Liver (tissue), 9 donors: ENCODE data around the gene SCN2A. TPM values are rescaled to one million over a fixed set of nuclear protein-coding genes. Genes with fewer than 3 reads are reported as not detected.

Experiments used
- DNase-seq: peaks from one replicate; pipeline ENCODE4 v3.0.0-alpha.2; 2017; ENCODE audit warnings: low spot score
- H3K27ac ChIP-seq, 2 donors: one replicate each; pipeline ENCODE4 v1.7.0; 2013; ENCODE audit warnings: inconsistent platforms in 2 of 2, low read length in 2 of 2, control low read depth in 1 of 2, low read depth in 1 of 2, mild to moderate bottlenecking in 1 of 2
- H3K27me3 ChIP-seq, 4 donors: one replicate each; pipeline versions ENCODE4 v1.6.1 to v1.7.0; 2013; ENCODE audit warnings: low read length in 3 of 4, inconsistent platforms in 1 of 4, mild to moderate bottlenecking in 1 of 4, moderate library complexity in 1 of 4; ENCODE audit not compliant: control insufficient read depth in 4 of 4, insufficient read depth in 4 of 4
- H3K36me3 ChIP-seq, 4 donors: one replicate each; pipeline versions ENCODE4 v1.6.1 to v1.7.0; 2013; ENCODE audit warnings: low read length in 3 of 4, mild to moderate bottlenecking in 3 of 4, low read depth in 1 of 4, moderate library complexity in 1 of 4; ENCODE audit not compliant: control insufficient read depth in 4 of 4, insufficient read depth in 3 of 4
- H3K4me1 ChIP-seq, 4 donors: one replicate each; pipeline versions ENCODE4 v1.6.1 to v1.7.0; 2013; ENCODE audit warnings: low read length in 3 of 4, mild to moderate bottlenecking in 3 of 4, moderate library complexity in 1 of 4; ENCODE audit not compliant: control insufficient read depth in 4 of 4, insufficient read depth in 4 of 4
- H3K4me3 ChIP-seq, 3 donors: one replicate each; pipeline versions ENCODE4 v1.6.1 to v1.7.0; 2013; ENCODE audit warnings: low read length in 3 of 3, control low read depth in 1 of 3, low read depth in 1 of 3, mild to moderate bottlenecking in 1 of 3
- H3K9ac ChIP-seq, 2 donors: one replicate each; pipeline ENCODE4 v1.7.0; 2013; ENCODE audit warnings: low read length in 2 of 2, mild to moderate bottlenecking in 2 of 2, moderate library complexity in 2 of 2, control low read depth in 1 of 2, low read depth in 1 of 2
- H3K9me3 ChIP-seq, 4 donors: one replicate each; pipeline versions ENCODE4 v1.6.1 to v1.7.0; 2013; ENCODE audit warnings: low read length in 3 of 4; ENCODE audit not compliant: control insufficient read depth in 4 of 4
- EGR1 ChIP-seq, 2 donors: IDR thresholded peaks; 2 replicates each; pipeline ENCODE4 v1.6.1; 2016 to 2018; ENCODE audit warnings: antibody characterized with exemption in 2 of 2, low read depth in 2 of 2
- FOXA1 ChIP-seq: IDR thresholded peaks from 2 replicates; pipeline ENCODE4 v1.6.1; 2016; ENCODE audit warnings: antibody characterized with exemption
- FOXA2 ChIP-seq: IDR thresholded peaks from 2 replicates; pipeline ENCODE4 v1.6.1; 2016; ENCODE audit warnings: antibody characterized with exemption
- GABPA ChIP-seq, 2 donors: IDR thresholded peaks in 1 of 2; conservative IDR thresholded peaks in 1 of 2; 2 replicates each; pipeline ENCODE4 v1.6.1; 2016; ENCODE audit warnings: antibody characterized with exemption in 2 of 2, mild to moderate bottlenecking in 1 of 2, moderate library complexity in 1 of 2
- HNF4A ChIP-seq, 2 donors: conservative IDR thresholded peaks; 2 replicates each; pipeline ENCODE4 v1.6.1; 2016; ENCODE audit warnings: antibody characterized with exemption in 2 of 2, mild to moderate bottlenecking in 2 of 2
- HNF4G ChIP-seq: IDR thresholded peaks from 2 replicates; pipeline ENCODE4 v1.6.1; 2016; ENCODE audit warnings: antibody characterized with exemption
- JUND ChIP-seq, 2 donors: IDR thresholded peaks; 2 replicates each; pipeline ENCODE4 v1.6.1; 2016; ENCODE audit warnings: antibody characterized with exemption in 2 of 2
- NR2F2 ChIP-seq: IDR thresholded peaks from 2 replicates; pipeline ENCODE4 v1.6.1; 2016; ENCODE audit warnings: antibody characterized with exemption
- RAD21 ChIP-seq, 2 donors: IDR thresholded peaks; 2 replicates each; pipeline ENCODE4 v1.6.1; 2016; ENCODE audit warnings: antibody characterized with exemption in 2 of 2, mild to moderate bottlenecking in 2 of 2
- RXRA ChIP-seq, 2 donors: IDR thresholded peaks; 2 replicates each; pipeline ENCODE4 v1.6.1; 2017 to 2018; ENCODE audit warnings: antibody characterized with exemption in 2 of 2, mild to moderate bottlenecking in 1 of 2
- SP1 ChIP-seq: IDR thresholded peaks from 2 replicates; pipeline ENCODE4 v1.6.1; 2018; ENCODE audit warnings: antibody characterized with exemption, mild to moderate bottlenecking
- TAF1 ChIP-seq: conservative IDR thresholded peaks from 2 replicates; pipeline ENCODE4 v1.6.1; 2016; ENCODE audit warnings: antibody characterized with exemption, mild to moderate bottlenecking
- YY1 ChIP-seq: IDR thresholded peaks from 2 replicates; pipeline ENCODE4 v1.6.1; 2016; ENCODE audit warnings: antibody characterized with exemption, mild to moderate bottlenecking
- WGBS: extraction: QIAGEN DNeasy Blood & Tissue Kit; methylation state at CpG from one replicate; pipeline ENCODE4 v1.1.7; 2013; 5-methylcytosine and 5-hydroxymethylcytosine counted together
- polyA plus RNA-seq, 2 donors: library from polyadenylated mRNA; stranded (reverse) in 1 of 2; unstranded in 1 of 2; fragments of 200-250 nt in 1 of 2; fragments of >200 nt in 1 of 2; fragmentation: Nextera tagmentation in 1 of 2; extraction: Ambion mirVana in 1 of 2; gene quantifications; one replicate each; pipeline versions ENCODE4 v1.2.1 to v1.2.3, GENCODE V29; 2013 to 2015
- total RNA-seq, 2 donors: library from RNA; depleted of rRNA; stranded (reverse); fragments of >200 nt; gene quantifications; one replicate each; pipeline ENCODE4 v1.2.3, GENCODE V29; 2014
- TF ChIP-seq, protein P1 (sequence below): fragments of 150-350 bp; IDR thresholded peaks from 2 replicates; pipeline ENCODE4 v1.5.1; 2017; ENCODE audit warnings: improper control_type of control experiment, low read depth, low read length; ENCODE audit not compliant: missing input control
- TF ChIP-seq, protein P2 (sequence below): IDR thresholded peaks from 2 replicates; pipeline ENCODE4 v1.6.1; 2016; ENCODE audit warnings: antibody characterized with exemption
- TF ChIP-seq, protein P3 (sequence below): IDR thresholded peaks from 2 replicates; pipeline ENCODE4 v1.6.1; 2016; ENCODE audit warnings: antibody characterized with exemption
- TF ChIP-seq, protein P4 (sequence below): IDR thresholded peaks from 2 replicates; pipeline ENCODE4 v1.6.1; 2016; ENCODE audit warnings: antibody characterized with exemption
- TF ChIP-seq, protein P5 (sequence below): IDR thresholded peaks from 2 replicates; pipeline ENCODE4 v1.6.1; 2016; ENCODE audit warnings: antibody characterized with exemption, mild to moderate bottlenecking
- donor health status: healthy.
- donor health status: healthy.
- donor health status: healthy.
- donor health status: healthy.
- donor health status: healthy.

SCN2A gene
- total and polyA plus RNA-seq, 4 donors: 0.01 to 0.33 (median 0.05) TPM

DNA sequence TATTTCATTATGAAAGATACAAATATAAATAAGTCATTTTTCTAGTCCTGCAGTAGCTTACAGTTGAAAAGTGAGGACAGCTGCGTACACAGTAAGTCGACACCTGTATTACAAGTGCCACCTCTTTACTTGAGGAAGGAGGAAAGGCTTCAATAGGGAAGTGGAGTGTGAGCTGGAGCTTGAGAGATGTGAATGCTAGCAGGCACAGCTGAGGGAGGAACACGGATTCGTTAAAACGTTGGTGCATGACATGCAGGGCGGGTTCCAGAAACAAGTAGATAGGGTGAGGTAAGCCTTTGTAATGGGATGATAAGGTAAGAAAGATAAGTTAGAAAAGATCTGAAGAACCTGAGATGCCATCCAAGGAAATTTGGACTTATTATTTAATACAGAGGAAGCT, 132.1 kb downstream of the SCN2A start:
- H3K4me1 ChIP-seq: no peaks in the 10 kb centered on the region
- H3K36me3 ChIP-seq: no peaks in the 10 kb centered on the region
- 73% methylated on average over 6 of the region's 6 CpGs for WGBS
- H3K27ac ChIP-seq: no peak overlapping the region
- TF ChIP-seq, protein P1, sequence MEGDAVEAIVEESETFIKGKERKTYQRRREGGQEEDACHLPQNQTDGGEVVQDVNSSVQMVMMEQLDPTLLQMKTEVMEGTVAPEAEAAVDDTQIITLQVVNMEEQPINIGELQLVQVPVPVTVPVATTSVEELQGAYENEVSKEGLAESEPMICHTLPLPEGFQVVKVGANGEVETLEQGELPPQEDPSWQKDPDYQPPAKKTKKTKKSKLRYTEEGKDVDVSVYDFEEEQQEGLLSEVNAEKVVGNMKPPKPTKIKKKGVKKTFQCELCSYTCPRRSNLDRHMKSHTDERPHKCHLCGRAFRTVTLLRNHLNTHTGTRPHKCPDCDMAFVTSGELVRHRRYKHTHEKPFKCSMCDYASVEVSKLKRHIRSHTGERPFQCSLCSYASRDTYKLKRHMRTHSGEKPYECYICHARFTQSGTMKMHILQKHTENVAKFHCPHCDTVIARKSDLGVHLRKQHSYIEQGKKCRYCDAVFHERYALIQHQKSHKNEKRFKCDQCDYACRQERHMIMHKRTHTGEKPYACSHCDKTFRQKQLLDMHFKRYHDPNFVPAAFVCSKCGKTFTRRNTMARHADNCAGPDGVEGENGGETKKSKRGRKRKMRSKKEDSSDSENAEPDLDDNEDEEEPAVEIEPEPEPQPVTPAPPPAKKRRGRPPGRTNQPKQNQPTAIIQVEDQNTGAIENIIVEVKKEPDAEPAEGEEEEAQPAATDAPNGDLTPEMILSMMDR: no peak
- TF ChIP-seq, protein P2, sequence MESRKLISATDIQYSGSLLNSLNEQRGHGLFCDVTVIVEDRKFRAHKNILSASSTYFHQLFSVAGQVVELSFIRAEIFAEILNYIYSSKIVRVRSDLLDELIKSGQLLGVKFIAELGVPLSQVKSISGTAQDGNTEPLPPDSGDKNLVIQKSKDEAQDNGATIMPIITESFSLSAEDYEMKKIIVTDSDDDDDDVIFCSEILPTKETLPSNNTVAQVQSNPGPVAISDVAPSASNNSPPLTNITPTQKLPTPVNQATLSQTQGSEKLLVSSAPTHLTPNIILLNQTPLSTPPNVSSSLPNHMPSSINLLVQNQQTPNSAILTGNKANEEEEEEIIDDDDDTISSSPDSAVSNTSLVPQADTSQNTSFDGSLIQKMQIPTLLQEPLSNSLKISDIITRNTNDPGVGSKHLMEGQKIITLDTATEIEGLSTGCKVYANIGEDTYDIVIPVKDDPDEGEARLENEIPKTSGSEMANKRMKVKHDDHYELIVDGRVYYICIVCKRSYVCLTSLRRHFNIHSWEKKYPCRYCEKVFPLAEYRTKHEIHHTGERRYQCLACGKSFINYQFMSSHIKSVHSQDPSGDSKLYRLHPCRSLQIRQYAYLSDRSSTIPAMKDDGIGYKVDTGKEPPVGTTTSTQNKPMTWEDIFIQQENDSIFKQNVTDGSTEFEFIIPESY: no peak
- TF ChIP-seq YY1: no peak
- no peak for TF ChIP-seq NR2F2
- TF ChIP-seq FOXA1: no peak
- TF ChIP-seq HNF4G: no peak
- TF ChIP-seq HNF4A (conservative IDR thresholded peaks at IDR 0.05): no peak
- no peak for TF ChIP-seq SP1
- TF ChIP-seq, protein P3, sequence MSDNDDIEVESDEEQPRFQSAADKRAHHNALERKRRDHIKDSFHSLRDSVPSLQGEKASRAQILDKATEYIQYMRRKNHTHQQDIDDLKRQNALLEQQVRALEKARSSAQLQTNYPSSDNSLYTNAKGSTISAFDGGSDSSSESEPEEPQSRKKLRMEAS: no peak
- TF ChIP-seq JUND (IDR thresholded peaks at IDR 0.05): no peak
- TF ChIP-seq RAD21 (IDR thresholded peaks at IDR 0.05): no peak
- TF ChIP-seq GABPA (IDR thresholded peaks at IDR 0.05 in 1 of 2, conservative IDR thresholded peaks at IDR 0.05 in 1 of 2): no peak
- TF ChIP-seq, protein P4, sequence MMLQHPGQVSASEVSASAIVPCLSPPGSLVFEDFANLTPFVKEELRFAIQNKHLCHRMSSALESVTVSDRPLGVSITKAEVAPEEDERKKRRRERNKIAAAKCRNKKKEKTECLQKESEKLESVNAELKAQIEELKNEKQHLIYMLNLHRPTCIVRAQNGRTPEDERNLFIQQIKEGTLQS: no peak
- TF ChIP-seq, protein P5, sequence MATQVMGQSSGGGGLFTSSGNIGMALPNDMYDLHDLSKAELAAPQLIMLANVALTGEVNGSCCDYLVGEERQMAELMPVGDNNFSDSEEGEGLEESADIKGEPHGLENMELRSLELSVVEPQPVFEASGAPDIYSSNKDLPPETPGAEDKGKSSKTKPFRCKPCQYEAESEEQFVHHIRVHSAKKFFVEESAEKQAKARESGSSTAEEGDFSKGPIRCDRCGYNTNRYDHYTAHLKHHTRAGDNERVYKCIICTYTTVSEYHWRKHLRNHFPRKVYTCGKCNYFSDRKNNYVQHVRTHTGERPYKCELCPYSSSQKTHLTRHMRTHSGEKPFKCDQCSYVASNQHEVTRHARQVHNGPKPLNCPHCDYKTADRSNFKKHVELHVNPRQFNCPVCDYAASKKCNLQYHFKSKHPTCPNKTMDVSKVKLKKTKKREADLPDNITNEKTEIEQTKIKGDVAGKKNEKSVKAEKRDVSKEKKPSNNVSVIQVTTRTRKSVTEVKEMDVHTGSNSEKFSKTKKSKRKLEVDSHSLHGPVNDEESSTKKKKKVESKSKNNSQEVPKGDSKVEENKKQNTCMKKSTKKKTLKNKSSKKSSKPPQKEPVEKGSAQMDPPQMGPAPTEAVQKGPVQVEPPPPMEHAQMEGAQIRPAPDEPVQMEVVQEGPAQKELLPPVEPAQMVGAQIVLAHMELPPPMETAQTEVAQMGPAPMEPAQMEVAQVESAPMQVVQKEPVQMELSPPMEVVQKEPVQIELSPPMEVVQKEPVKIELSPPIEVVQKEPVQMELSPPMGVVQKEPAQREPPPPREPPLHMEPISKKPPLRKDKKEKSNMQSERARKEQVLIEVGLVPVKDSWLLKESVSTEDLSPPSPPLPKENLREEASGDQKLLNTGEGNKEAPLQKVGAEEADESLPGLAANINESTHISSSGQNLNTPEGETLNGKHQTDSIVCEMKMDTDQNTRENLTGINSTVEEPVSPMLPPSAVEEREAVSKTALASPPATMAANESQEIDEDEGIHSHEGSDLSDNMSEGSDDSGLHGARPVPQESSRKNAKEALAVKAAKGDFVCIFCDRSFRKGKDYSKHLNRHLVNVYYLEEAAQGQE: no peak
- TF ChIP-seq TAF1: no peak
- no peak for TF ChIP-seq RXRA (IDR thresholded peaks at IDR 0.05)
- no peak for TF ChIP-seq EGR1 (IDR thresholded peaks at IDR 0.05; ENCODE audit: low read depth in 2 of 2)
- TF ChIP-seq FOXA2: no peak
- no peak overlapping the region for H3K9ac ChIP-seq
- H3K4me3 ChIP-seq: no peak overlapping the region
- DNase-seq: no peak
- no peaks in the 10 kb centered on the region for H3K27me3 ChIP-seq
- no peaks in the 10 kb centered on the region for H3K9me3 ChIP-seq
